Neural cell (in vitro differentiated cells): ENCODE measurements around the gene SLC9A3.

Experiments
- CTCF ChIP-seq: fragments of 450-650 bp; IDR thresholded peaks from 2 replicates; pipeline ENCODE4 v1.5.1; 2014; ENCODE audit warnings: antibody characterized with exemption, mild to moderate bottlenecking, moderate library complexity; ENCODE audit not compliant: poor library complexity, severe bottlenecking
- POLR2AphosphoS5 ChIP-seq: IDR thresholded peaks from 2 replicates; pipeline ENCODE4 v1.6.1; 2012

GRCh38 chr5:477871-478270, 46.4 kb downstream of the SLC9A3 start:
- TF ChIP-seq CTCF (no peak), POLR2AphosphoS5 (no peak)
